ENCODE data around the gene MYO6. TPM values are rescaled to one million over a fixed set of nuclear protein-coding genes. Genes with fewer than 3 reads are reported as not detected.

The MYO6 gene
- total RNA-seq, result 20.5 TPM

DNA sequence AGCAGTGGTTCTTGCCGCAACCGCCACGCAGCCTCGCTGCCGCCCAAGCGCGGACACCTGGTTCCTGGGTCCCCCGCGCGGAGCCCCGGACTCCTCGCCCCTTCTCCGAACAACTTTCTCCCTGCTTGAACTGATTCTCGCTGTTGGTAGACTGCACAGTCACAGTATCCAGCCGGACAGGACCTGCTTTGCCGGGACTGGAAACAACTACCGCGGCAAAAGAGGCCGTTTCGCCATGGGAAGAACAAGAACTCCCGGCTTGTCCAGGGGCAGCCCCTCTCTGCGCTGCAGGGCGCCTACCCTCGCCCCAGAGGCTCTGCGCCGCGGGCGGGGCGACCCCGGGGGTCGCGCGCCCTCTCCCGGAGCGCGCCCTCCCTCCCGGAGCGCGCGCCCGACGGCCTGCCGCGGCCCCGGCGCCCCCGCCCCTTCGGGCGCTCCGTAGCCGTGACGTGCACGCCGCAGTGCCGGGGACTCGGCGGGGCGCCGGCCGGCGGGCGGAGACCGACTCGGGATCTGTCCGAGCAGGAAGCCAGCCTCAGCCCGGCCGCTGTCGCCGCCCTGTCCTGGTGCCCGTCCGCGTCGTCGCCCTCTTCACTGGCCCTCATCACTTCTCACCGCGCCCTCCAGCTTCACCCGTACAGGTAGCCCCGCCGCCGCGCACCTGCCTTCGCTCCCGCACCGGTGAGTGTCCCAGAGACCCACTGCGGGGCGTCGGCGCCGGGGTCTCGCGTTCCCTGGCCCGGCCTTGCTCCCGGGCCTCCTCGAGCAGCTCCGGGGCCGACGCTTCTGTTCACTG is at the start of gene MYO6:
TSS of gene MYO6 (plus strand) at position 497 of the 796 bp plus-strand sequence. CDS start 68,309 bp downstream, outside the sequence.

Small RNAs within 50 kb of the gene (small RNA-seq; reads per million reads assigned to genes)
- gene RF00019 (not detected), gene RNA5SP209 (not detected), gene RNU6-155P (not detected)

Other genes with a start within 250 kb of the MYO6 start
- 230 TPM for gene SENP6, start 147.4 kb upstream of the MYO6 start, total RNA-seq

All from diencephalon (tissue), 1 donor.